Smooth muscle cell (in vitro differentiated cells): ENCODE measurements around the gene CYTH1. TPM values are rescaled to one million over a fixed set of nuclear protein-coding genes. Genes with fewer than 3 reads are reported as not detected.

Experiments
- DNase-seq: peaks from one replicate; lab custom pipeline; 2025; ENCODE audit not compliant: unreplicated experiment; lab: John Stamatoyannopoulos, UW
- H2AFZ ChIP-seq: fragments of 200-600 bp; sonication (generic); 2 replicates; pipeline ENCODE4 v1.6.0; 2016; ENCODE audit warnings: antibody characterized with exemption, low read depth, mild to moderate bottlenecking
- H3F3A ChIP-seq: fragments of 200-600 bp; sonication (generic); 2 replicates; pipeline ENCODE4 v1.6.0; 2017; ENCODE audit warnings: antibody characterized with exemption, low read depth
- H3K27ac ChIP-seq: fragments of 200-600 bp; sonication (generic); 2 replicates; pipeline ENCODE4 v1.5.1; 2016; ENCODE audit warnings: low read depth, mild to moderate bottlenecking
- H3K27me3 ChIP-seq: fragments of 200-600 bp; sonication (generic); 2 replicates; pipeline ENCODE4 v1.6.1; 2016; ENCODE audit warnings: low read depth, mild to moderate bottlenecking
- H3K36me3 ChIP-seq: fragments of 200-600 bp; sonication (generic); 2 replicates; pipeline ENCODE4 v1.5.1; 2016; ENCODE audit warnings: low read depth
- H3K4me1 ChIP-seq: fragments of 200-600 bp; sonication (generic); 2 replicates; pipeline ENCODE4 v1.5.1; 2016; ENCODE audit warnings: low read depth
- H3K4me2 ChIP-seq: fragments of 200-600 bp; sonication (generic); 2 replicates; pipeline ENCODE4 v1.6.0; 2016; ENCODE audit warnings: mild to moderate bottlenecking
- H3K4me3 ChIP-seq: fragments of 200-600 bp; sonication (generic); 2 replicates; pipeline ENCODE4 v1.5.1; 2016; ENCODE audit warnings: mild to moderate bottlenecking
- H3K79me2 ChIP-seq: fragments of 200-600 bp; sonication (generic); 2 replicates; pipeline ENCODE4 v1.6.0; 2016; ENCODE audit warnings: low read depth, mild to moderate bottlenecking
- H3K9ac ChIP-seq: fragments of 200-600 bp; sonication (generic); 2 replicates; pipeline ENCODE4 v1.6.0; 2016; ENCODE audit warnings: low read depth
- H3K9me3 ChIP-seq: fragments of 200-600 bp; sonication (generic); replicated peaks from 2 replicates; pipeline ENCODE4 v1.5.1; 2016; ENCODE audit warnings: low read depth
- H4K20me1 ChIP-seq: fragments of 200-600 bp; sonication (generic); 2 replicates; pipeline ENCODE4 v1.6.0; 2016; ENCODE audit warnings: low read depth
- CTCF ChIP-seq: fragments of 200-600 bp; sonication (generic); IDR thresholded peaks from 2 replicates; pipeline ENCODE4 v1.5.1; 2017; ENCODE audit warnings: borderline replicate concordance, mild to moderate bottlenecking, antibody characterized with exemption; ENCODE audit not compliant: insufficient read depth, poor library complexity, severe bottlenecking
- WGBS: methylation state at CpG from one replicate; pipeline ENCODE4 v1.1.7; 2016; ENCODE audit warnings: low lambda C conversion rate; 5-methylcytosine and 5-hydroxymethylcytosine counted together
- polyA plus RNA-seq: library from polyadenylated mRNA; unstranded; fragments of >200 nt; fragmentation: Nextera tagmentation; extraction: Ambion mirVana; gene quantifications from 2 replicates; pipeline ENCODE4 v1.2.1, GENCODE V29; 2016
- total RNA-seq: library from RNA; depleted of rRNA; stranded (reverse); fragments of >200 nt; gene quantifications from 2 replicates; pipeline ENCODE4 v1.2.3, GENCODE V29; 2014

The CYTH1 gene
- total and polyA plus RNA-seq, 2 experiments from 2014 or later = 14.1 to 19.3 TPM

GRCh38 chr17:78774453-78774852 is 7.6 kb downstream of the CYTH1 start:
- H4K20me1 ChIP-seq = peaks cover 92% of the 10 kb centered on the region
- H3K4me1 ChIP-seq = no peaks in the 10 kb centered on the region
- DNase-seq = no peak
- H3K4me2 ChIP-seq = peak overlapping the region; percentile 22
- WGBS = 49% methylated on average over 2 of the region's 2 CpGs
- peaks cover 8% of the 10 kb centered on the region for H3F3A ChIP-seq
- no peaks in the 10 kb centered on the region for H3K36me3 ChIP-seq
- no peak overlapping the region for H2AFZ ChIP-seq
- no peak overlapping the region for H3K27ac ChIP-seq
- no peak for TF ChIP-seq CTCF
- H3K79me2 ChIP-seq = peaks cover 83% of the 10 kb centered on the region
- H3K9me3 ChIP-seq = no peaks in the 10 kb centered on the region
- no peak overlapping the region for H3K9ac ChIP-seq
- no peak overlapping the region for H3K4me3 ChIP-seq
- no peaks in the 10 kb centered on the region for H3K27me3 ChIP-seq

- 80% methylated on average over 6 of the region's 6 CpGs for WGBS
- no peaks in the 10 kb centered on the region for H3K9me3 ChIP-seq
- peaks cover 83% of the 10 kb centered on the region for H3K79me2 ChIP-seq
- H3K9ac ChIP-seq = no peak overlapping the region
- no peak overlapping the region for H3K27ac ChIP-seq
- no peak overlapping the region for H3K4me2 ChIP-seq
- no peak for DNase-seq
- H2AFZ ChIP-seq = no peak overlapping the region
- no peaks in the 10 kb centered on the region for H3K36me3 ChIP-seq
- H3K4me3 ChIP-seq = no peak overlapping the region
- H4K20me1 ChIP-seq = peaks cover 95% of the 10 kb centered on the region
- H3K4me1 ChIP-seq = peaks cover 10% of the 10 kb centered on the region
- no peaks in the 10 kb centered on the region for H3K27me3 ChIP-seq
- peaks cover 9% of the 10 kb centered on the region for H3F3A ChIP-seq
- TF ChIP-seq CTCF = no peak
Observed at GRCh38 chr17:78771758-78772382, 10.2 kb downstream of the CYTH1 start.

GRCh38 chr17:78769196-78769773 is 12.8 kb downstream of the CYTH1 start:
- H3K9ac ChIP-seq = no peak overlapping the region
- 98% methylated on average over 7 of the region's 7 CpGs for WGBS
- H3K27ac ChIP-seq = no peak overlapping the region
- H3K36me3 ChIP-seq = no peaks in the 10 kb centered on the region
- no peak overlapping the region for H2AFZ ChIP-seq
- peaks cover 16% of the 10 kb centered on the region for H3K4me1 ChIP-seq
- H3F3A ChIP-seq = peaks cover 3% of the 10 kb centered on the region
- no peak for DNase-seq
- no peaks in the 10 kb centered on the region for H3K9me3 ChIP-seq
- peaks cover 83% of the 10 kb centered on the region for H3K79me2 ChIP-seq
- H3K4me3 ChIP-seq = no peak overlapping the region
- no peaks in the 10 kb centered on the region for H3K27me3 ChIP-seq
- peaks cover 95% of the 10 kb centered on the region for H4K20me1 ChIP-seq
- no peak for TF ChIP-seq CTCF
- no peak overlapping the region for H3K4me2 ChIP-seq

- H4K20me1 ChIP-seq = peaks cover 94% of the 10 kb centered on the region
- no peak for TF ChIP-seq CTCF
- H3F3A ChIP-seq = peaks cover 3% of the 10 kb centered on the region
- no peaks in the 10 kb centered on the region for H3K27me3 ChIP-seq
- no peaks in the 10 kb centered on the region for H3K36me3 ChIP-seq
- H3K27ac ChIP-seq = peak overlapping the region; percentile 89
- peaks cover 84% of the 10 kb centered on the region for H3K79me2 ChIP-seq
- WGBS = 78% methylated on average over 4 of the region's 4 CpGs
- H3K9ac ChIP-seq = no peak overlapping the region
- peak overlapping the region; percentile 40 for H3K4me2 ChIP-seq
- peaks cover 16% of the 10 kb centered on the region for H3K4me1 ChIP-seq
- H3K4me3 ChIP-seq = no peak overlapping the region
- no peak for DNase-seq
- H3K9me3 ChIP-seq = no peaks in the 10 kb centered on the region
- H2AFZ ChIP-seq = no peak overlapping the region
Observed at GRCh38 chr17:78767806-78768205, 14.3 kb downstream of the CYTH1 start.
